Measurements from ENCODE around the gene TMEM114.
"Not testable (repeated sequence)": the region's sequence is repeated elsewhere in the genome, so short reads cannot be mapped to it uniquely, and the experiment has no call there.

The TMEM114 gene

DNA sequence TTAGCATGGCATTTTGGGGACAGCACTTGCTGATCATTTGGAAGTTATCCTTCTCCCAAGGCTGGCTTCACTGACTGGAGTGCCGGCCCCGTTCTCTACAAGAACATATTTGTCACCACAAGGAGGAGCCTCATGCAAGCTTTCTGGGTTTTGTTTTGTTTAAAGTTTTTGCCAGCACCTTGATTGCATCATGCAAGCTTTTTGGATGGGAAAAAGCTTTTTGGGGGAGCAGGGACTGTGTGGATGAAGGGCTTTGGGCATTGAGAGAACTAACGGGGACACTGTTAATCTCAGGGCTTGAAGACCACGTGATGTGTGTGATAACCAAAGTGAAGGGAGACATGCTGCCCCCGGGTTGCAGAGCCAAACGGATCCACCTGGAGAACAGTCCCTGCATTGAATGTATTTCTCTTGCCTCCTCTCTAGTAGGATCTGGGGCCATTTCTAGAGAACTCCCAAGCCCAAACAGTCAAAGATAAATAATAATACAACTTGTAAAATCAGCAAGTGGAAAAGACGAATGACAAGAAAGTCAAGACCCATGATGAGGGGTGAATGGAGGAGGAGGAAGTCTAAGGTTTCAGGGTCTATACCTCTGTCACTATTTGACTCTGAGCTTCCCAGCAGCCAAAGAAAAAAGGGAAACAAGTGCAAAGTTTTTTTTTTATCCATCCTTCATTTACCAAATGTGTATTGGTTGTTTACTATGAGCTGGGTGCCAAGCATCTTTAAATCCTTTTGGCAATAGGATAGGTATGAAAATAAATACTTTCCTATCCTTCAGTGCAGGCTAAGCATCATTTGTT is 17.2 kb downstream of the TMEM114 start:
- no peak for DNase-seq

DNA sequence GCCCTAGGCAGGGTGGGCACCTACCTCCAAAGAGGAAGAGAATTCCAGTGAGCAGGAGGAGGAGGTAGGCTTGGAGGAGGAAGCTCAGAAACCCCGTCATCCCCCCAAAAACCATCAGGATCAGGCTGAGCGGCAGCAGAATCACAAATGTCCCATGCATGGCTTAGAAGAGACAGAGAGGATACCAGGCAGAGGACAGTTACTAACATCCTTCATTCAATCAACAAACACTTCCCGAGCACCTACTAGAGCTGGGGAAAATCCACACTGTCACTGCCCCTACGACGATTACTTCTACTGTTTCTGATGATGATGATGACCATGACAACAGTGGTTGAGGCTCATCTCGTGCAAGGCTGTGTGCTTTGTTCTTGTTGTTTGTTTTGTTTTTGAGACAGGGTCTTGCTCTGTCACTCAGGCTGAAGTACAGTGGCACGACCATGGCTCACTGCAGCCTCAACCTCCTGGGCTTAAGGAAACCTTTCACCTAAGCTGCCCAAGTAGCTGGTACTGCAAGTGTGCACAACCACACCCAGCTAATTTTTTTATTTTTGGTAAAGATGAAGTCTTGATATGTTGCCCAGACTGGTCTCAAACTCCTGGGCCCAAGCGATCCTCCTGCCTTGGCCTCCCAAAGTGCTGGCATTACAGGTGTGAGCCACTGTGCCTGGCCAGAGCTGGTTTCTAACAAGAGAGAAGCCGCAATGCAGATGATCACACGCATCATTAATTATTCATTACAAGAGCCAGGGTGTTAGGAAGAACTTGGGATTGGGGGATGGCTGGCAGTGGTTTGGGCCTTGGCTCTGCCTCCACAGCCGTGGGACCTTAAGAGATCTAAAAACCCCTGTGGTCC is 18.0 kb downstream of the TMEM114 start:
- DNase-seq: no peak

DNA sequence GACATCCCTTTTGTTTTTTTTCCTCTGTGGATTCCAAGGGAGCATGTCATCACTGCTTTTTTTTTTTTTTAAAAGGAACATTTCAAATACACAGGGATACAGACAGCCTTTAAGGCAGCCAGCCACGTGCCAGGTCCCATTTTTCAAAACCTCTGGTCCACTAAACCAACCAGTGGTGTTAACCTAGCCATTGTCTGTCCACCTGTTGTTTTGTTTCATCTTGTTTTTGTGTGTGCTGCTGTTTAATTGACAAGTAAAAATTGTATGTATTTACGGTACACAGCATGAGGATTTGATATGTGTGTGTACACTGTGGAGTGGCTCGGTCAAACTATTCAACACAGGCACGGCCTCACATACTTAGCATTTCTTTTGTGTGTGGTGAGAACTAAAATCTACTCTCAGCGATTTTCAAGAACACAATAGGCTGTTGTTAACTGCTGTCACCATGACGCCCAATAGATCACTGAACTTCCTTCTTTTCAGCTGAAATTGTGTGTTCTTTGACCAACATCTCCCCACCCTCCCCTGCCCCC is 19.2 kb downstream of the TMEM114 start:
- no peak for DNase-seq

DNA sequence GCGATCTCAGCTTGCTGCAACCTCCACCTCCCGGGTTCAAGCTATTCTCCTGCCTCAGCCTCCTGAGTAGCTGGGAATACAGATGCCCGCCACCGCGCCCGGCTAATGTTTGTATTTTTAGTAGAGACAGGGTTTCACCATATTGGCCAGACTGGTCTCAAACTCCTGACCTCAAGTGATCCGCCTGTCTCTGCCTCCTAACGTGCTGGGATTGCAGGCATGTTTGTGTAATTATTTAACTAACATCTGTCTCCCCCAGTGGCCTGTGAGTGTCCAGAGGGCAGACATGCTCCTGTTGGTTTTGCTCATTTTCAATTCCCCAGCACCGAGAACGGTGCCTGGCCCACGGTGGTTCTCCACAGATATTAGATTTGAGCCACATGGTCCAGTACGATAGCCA is 19.9 kb downstream of the TMEM114 start:
- not testable (repeated sequence) for DNase-seq

DNA sequence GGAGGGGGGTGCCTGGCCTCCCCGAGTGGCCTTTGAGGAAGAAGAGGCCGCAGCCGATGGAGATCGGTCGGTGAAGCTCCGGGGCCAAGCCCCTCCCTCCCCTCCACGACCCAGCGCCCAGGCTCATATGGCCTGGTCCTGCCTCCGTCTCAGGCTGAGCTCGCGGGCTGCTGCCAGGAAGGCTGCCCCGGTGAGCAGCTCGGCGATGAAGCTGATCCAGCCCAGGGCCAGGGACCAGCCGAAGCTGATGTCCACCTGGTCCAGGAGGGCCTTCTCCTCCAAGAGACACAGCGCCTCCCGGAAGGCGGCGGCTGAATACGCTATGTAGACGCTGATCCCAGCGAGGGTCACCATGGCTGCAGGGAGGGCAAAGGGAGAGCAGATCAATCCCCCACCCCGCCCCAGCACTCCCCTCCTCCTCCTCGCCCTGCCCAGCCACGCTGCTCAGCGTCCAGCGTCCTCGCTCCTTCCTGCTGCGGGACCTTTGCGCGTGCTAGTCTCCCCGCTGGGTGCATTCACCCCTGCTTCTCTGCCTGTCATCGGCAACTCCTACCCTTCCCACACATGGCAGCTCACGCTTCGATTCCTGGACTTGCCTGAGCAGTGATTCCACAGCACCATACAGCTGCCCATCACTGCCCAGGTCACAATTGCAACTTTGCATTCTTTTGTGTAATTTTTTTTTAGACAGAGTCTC is 20.5 kb downstream of the TMEM114 start:
- no peak for DNase-seq

DNA sequence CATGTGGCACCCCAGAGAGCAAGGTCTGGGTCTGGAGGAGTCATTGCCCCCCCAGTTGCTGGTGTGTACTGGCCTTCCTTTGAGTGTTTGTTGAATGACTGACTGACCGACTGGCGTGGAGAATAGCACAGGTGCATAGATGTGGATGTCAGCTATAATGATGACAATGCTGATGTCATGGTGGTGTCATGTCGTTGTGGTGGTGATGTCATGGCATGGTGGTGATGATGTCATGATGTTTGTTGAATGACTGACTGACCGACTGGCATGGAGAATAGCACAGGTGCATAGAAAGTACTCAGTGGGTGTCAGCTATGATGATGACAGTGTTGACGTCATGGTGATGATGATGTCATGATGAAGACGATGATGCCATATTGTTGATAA is 22.1 kb downstream of the TMEM114 start:
- no peak for DNase-seq

DNA sequence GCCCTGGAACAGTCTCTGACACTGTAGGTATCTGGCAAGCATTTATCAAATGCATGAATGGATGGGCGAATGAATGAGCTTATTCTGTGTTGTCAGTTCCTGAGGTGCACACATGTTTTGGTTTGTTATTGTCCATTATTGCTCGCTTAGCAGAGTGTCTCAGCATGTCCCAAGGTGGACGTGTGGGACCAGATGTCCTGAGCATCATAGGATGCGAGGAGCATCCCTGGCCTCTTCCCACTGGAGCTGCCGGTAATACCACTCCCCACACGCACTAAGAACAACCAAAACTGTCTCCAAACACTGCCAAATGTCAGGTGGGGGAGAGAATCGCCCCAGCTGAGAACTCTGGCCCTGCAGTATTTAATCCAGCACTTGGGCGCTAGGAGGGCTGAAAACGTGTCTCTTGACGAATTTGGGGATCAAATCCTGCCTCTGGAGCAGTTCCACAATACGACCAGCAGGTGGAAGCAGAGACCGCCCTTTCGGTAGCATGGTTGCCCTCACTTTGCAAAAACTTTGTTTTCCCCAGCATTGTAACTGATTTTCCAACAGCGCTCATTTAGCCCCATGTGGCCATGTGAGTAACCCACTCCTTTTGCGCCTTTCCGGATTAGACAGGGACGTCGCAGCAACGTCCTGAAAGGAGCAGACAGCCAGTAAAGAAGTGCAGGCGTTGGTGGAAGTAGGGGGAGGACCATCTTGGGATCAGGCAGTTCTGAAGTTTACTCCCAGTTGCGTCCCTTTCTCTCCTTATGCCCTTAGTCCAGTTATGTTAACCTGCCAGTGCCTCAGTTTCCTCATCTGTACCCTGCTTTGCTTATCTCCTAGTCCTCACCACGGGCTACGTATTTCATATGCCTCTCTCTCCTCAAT is 22.7 kb downstream of the TMEM114 start:
- peak; percentile 51 for DNase-seq

DNA sequence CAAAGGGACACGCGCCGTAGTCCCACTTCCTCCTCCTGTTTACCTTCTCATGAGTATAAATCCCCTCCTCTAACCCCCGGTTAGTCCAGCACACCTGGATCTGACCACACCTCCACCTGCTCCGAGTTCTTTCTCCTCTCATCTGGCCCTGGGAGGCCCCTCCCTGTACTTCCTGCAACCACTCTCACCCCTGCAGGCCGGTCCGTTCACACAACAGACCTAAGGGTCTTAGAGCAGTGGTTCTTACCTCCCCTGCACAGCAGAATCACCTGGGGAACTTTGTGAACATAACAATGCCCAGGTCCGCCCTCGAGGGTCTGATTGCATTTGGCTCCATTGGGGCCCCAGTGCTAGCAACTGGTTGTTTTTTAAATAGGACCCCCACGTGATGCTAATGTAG is 24.8 kb downstream of the TMEM114 start:
- no peak for DNase-seq

DNA sequence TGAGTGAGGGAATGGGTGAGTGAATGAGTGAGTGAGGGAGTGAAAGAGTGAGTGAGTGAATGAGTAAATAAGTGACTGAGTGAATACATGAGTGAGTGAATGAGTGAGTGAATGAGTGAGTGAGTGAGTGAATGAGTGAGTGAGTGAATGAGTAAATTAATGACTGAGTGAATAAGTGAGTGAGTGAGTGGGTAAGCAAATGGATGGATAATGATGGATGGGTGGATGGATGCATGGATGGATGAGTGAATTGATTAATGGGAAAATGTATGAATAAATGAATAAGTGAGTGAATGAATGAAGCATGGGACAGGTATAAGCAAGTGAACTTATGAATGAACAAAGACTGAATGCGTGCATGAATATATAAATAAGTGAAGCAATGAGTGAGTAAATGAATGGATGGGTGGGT is 25.4 kb downstream of the TMEM114 start:
- no peak for DNase-seq

DNA sequence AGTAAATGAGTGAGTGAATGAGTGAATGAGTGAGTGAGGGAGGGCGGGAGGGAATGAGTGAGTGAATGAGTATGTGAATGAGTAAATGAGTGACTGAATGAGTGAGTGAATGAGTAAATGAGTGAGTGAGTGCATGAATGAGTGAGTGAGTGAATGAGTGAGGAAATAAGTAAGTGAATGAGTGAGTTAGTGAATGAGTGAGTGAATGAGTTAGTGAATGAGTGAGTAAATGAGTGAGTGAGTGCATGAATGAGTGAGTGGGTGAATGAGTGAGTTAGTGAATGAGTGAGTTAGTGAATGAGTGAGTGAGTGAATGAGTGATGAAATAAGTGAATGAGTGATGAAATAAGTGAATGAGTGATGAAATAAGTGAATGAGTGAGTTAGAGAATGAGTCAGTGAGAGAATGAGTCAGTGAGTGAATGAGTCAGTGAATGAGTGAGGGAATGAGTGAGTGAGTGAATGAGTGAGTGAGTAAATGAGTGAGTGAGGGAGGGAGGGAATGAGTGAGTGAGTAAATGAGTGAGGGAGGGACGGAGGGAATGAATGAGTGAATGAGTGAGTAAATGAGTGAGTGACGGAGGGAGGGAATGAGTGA is 26.3 kb downstream of the TMEM114 start:
- not testable (repeated sequence) for DNase-seq

DNA sequence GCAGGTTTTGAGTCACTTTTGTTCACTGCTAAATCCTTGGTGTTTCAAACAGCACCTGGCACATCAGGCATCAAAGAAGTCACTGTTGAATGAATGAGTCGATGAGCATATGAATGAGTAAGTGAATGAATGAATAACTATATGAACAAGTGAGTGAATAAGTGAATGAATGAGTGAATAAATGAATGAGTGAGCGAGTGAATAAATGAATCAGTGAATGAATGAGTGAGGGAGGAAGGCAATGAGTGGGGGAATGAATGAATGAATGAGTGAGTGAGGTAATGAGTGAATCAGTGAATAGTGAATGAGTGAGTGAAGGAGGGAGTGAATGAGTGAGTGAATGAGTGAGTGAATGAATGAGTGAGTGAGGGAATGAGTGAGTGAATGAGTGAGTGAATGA is 28.8 kb downstream of the TMEM114 start:
- DNase-seq: no peak

DNA sequence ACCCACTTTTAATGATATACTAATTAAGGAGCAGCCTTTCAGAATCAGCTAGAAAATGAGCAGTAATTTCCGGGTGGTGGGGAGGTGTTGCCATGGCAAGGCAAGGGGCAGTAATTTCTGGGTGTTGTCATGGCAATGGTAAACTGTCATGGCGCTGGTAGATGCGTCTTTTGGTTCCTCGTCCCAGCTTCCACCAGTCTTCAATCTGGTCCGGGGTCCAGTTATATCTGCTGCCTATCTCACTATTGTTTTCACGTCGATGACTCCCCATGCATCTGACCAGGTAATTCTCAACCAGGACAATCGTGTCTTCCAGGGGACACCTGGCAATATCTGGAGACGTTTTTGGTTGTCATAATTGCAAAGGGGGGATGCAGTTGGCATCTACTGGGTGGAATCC is 34.9 kb downstream of the TMEM114 start:
- DNase-seq: no peak

DNA sequence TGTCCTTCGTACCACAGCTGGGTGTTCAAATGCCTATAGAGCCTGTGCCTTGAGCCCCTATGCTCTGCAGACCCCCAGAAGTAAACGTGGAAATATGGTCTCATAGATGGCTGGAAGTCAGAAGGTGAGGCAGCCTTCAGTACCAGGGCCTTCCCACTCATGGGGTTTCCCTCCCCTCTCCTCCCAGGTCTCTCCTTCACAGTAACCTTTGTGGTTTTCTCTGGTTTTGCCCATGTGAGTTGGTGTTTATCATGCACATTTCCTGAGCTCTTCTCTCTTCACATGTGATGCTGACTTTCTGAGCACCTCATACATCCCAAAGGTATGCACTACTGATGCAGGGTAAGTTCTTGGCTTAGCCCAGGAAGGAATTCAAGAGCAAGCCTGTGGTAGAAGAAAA is 35.4 kb downstream of the TMEM114 start:
- DNase-seq: no peak

DNA sequence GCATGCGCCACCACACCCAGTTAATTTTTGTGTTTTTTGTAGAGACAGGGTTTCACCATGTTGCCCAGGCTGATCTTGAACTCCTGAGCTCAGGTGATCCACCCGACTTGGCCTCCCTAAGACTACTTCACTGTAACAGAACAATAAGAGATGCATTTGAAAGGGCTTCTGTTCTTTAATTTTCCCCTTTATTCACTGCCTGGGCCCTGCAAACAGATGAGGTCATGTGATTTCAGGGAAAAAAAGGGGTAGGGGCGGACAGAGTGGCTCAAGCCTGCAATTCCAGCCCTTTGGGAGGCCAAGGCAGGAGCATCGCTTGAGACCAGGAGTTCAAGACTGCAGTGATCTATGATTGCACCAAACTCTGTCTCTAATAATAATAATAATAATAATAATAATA is 36.3 kb downstream of the TMEM114 start:
- DNase-seq: no peak

DNA sequence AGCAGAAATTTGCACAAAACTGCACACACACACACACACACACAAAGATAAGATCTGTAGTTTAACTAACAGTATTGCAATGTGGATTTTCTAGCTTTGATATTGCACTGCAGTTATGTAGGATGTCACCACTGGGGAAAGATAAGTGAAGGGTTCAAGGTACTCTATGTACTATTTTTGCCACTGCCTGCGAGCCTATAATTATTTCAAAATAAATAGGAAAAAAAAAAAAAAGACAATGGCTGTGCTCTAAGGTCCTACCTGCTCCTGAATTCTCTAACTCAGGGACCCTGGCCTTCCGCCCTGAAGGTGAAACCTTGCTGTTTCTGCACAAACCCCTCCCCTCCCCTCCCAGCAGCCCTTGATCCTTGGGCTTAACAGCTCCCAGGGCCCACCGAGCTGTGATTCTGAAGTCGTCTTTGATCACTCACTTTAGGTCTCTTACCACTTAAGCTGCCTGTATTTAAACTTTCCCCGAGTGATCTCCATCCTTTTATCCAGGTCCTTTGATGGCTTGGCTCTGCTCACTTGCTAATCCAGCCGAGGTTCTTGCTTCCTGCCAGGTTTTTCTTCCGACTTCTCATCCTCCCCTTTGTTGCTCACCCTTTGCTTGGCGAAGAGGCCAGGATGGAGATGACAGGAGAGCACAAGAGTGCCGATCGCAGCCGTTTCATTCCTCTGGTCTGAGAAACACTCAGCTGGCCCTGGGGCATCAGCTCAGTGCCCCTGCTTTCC is 37.7 kb downstream of the TMEM114 start:
- no peak for DNase-seq

DNA sequence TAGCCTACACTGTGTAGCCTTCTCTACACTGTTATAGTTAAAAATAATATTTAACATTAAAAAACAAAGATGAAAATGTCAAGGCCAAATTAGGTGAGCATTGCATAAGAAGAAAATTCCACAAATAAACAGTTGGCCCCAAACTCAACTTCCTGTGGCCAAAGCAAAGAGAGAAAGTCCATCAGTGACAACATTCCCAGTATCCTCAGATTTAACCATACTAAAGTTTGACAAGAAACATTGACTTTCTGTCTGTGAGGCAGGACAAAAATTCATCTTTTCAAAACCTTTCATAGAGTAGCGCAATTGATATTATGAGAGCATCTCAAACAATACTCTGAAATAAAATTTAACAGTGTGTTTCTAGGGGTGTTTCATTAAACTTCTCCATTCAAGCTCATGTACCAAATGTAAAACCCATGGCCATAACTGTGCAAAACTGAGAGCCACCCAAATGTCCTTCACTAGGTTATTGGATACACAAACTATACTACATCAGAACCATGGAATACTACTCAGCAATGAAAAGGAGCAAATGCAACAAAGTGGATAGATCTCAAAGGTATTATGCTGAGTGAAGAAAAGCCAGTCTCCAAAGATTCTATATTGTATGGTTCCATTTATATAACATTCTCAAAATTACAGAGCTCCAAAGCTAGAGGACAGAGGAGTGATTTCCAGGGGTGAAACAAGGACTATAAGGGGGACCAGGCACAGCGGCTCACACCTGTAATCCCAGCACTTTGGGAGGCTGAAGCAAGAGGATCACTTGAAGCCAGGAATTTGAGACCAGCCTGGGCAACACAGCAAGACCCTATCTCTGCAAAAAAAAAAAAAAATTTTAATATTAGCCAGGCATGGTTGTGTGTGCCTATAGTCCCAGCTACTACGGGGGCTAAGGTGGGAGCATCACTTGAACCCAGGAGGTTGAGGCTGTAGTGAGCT is 38.7 kb downstream of the TMEM114 start:
- no peak for DNase-seq

DNA sequence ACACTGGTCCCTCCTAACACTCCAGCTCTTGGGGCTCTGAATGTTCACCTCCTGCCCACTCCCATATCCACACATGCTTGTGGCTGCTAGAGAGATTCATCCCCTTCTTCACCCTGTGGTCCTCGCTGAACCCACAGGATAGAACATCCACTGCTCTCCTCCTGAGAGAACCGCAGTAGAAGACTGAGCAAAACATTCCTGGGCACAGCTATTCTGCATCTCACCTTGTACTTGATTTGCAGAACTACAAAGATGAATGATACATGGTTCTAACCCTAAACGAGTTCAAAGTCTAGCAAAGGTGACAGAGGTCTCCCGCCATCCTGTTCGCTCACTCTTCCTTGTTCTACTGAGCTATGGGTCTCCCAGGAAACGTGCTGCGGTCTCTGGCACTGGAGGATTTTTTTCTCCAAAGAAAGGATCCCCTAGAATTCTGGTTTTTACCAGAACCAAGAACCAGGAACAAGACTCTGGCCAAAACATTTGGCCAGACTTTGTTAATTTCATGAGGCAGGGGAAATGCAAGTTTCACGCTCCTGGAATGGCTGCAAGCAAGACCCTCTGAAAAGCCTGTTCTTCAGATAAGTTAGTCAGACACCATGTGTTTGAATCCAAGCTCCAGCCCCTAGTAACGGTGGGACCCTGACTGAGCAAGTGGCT is 39.5 kb downstream of the TMEM114 start:
- DNase-seq: no peak

DNA sequence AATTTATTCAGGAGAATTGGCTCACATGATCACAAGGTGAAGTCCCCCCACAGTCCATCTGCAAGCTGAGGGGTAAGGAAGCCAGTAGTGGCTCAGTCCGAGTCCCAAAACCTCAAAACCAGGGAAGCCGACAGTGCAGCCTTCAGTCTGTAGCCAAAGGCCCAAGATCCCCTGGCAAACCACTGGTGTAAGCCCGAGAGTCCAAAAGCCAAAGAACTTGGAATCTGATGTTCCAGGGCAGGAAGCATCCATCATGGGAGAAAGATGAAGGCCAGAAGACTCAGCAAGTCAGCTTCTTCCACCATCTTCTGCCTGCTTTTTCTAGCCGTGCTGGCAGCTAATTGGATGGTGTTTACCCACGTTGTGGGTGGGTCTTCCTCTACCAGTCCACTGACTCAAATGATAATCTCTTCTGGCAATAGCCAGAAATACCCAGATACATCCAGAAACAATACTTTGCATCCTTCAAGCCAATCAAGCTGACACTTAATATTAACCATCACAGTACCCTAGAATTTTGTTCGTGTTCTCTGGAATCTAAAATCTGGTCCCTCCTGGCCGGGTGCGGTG is 40.4 kb downstream of the TMEM114 start:
- DNase-seq: no peak

DNA sequence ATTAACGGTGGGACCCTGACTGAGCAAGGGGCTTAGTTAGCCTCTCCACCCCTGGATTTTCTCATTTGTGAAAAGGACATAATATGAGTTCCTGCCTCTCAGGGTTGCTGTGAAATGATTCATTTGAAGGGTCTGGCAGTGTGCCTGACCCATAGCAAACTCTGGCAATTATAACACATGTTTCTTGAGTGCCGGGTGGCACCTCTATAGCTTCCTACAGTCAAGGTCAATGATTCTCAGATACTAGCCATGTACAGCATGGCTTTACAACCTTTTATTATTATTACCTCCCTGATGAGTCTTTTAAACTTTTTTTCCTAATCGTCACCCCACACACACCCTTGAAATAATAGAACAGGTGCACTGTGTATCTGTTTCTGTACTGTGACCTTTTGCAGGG is 42.1 kb downstream of the TMEM114 start:
- DNase-seq: no peak
